B cell (primary cell): ENCODE results near the gene EYS. TPM values are rescaled to one million over a fixed set of nuclear protein-coding genes. Genes with fewer than 3 reads are reported as not detected.

Experiments used
- ATAC-seq: fragments of 200-7000 bp; cut with Tn5 transposase; one replicate; pipeline ENCODE4 v1.10.0; 2021; ENCODE audit warnings: low read depth, mild to moderate bottlenecking, moderate number of reproducible peaks, moderate library complexity
- CTCF ChIA-PET: fragments of 350-600 bp; sonication (Branson Sonifier 250); formaldehyde crosslinking; loops from one replicate; lab custom pipeline; 2021; ENCODE audit warnings: antibody characterized with exemption, inconsistent platforms; lab: Charles Lee
- POLR2A ChIA-PET: fragments of 350-600 bp; sonication (Branson Sonifier 250); formaldehyde crosslinking; loops from one replicate; lab custom pipeline; 2021; ENCODE audit warnings: antibody characterized with exemption; lab: Charles Lee
- DNase-seq: peaks from one replicate; pipeline ENCODE4 v3.0.0; 2013
- H2AFZ ChIP-seq: 2 replicates; pipeline ENCODE4 v1.6.1; 2012; ENCODE audit warnings: mild to moderate bottlenecking, low read depth, low read length; ENCODE audit not compliant: insufficient read depth, poor library complexity, severe bottlenecking
- H3K27ac ChIP-seq, 2 donors: 1 replicate in 1 of 2; 2 replicates in 1 of 2; pipeline ENCODE4 v1.5.1; 2012 to 2013; ENCODE audit warnings: low read length in 2 of 2, mild to moderate bottlenecking in 2 of 2, moderate library complexity in 1 of 2
- H3K27me3 ChIP-seq, 4 experiments: fragments of 200-600 bp in 1 of 4; sonication (generic) in 1 of 4; replicated peaks in 1 of 4; 1 replicate in 2 of 4; 2 replicates in 2 of 4; pipeline versions ENCODE4 v1.6.1 to v1.7.0; 2013 to 2016; ENCODE audit warnings: low read length in 3 of 4, mild to moderate bottlenecking in 2 of 4, mixed read lengths in 1 of 4, moderate library complexity in 1 of 4; ENCODE audit not compliant: insufficient read depth in 4 of 4, control insufficient read depth in 3 of 4; ENCODE audit errors: control extremely low read depth in 1 of 4
- H3K36me3 ChIP-seq, 2 experiments: replicated peaks in 1 of 2; 1 replicate in 1 of 2; 2 replicates in 1 of 2; pipeline versions ENCODE4 v1.6.1 to v1.7.1; 2013; ENCODE audit warnings: low read length in 1 of 2; ENCODE audit not compliant: insufficient read depth in 2 of 2, control insufficient read depth in 1 of 2; ENCODE audit errors: control extremely low read depth in 1 of 2, extremely low read depth in 1 of 2
- H3K4me1 ChIP-seq, 2 donors: fragments of 200-600 bp in 1 of 2; sonication (generic) in 1 of 2; 1 replicate in 1 of 2; 2 replicates in 1 of 2; pipeline versions ENCODE4 v1.5.1 to v1.6.1; 2013 to 2017; ENCODE audit warnings: low read length in 2 of 2; ENCODE audit not compliant: control insufficient read depth in 2 of 2, insufficient read depth in 2 of 2
- H3K4me2 ChIP-seq: replicated peaks from 2 replicates; pipeline ENCODE3; 2012; ENCODE audit warnings: mild to moderate bottlenecking, low read depth, low read length; ENCODE audit not compliant: poor library complexity, severe bottlenecking
- H3K4me3 ChIP-seq, 5 experiments: fragments of 200-600 bp in 1 of 5; sonication (generic) in 1 of 5; 1 replicate in 3 of 5; 2 replicates in 2 of 5; pipeline versions ENCODE4 v1.5.1 to v1.7.0; 2011 to 2016; ENCODE audit warnings: low read length in 4 of 5, mild to moderate bottlenecking in 4 of 5, low read depth in 2 of 5, control low read depth in 1 of 5, moderate library complexity in 1 of 5; ENCODE audit not compliant: insufficient read depth in 1 of 5; ENCODE audit errors: control extremely low read depth in 1 of 5, extremely low read depth in 1 of 5
- H3K79me2 ChIP-seq: fragments of 200-600 bp; sonication (generic); one replicate; pipeline ENCODE4 v1.6.0; 2016; ENCODE audit warnings: low read length; ENCODE audit not compliant: control insufficient read depth, insufficient read depth
- H3K9ac ChIP-seq: fragments of 200-600 bp; sonication (generic); 2 replicates; pipeline ENCODE4 v1.6.1; 2017; ENCODE audit warnings: mild to moderate bottlenecking, low read length, moderate library complexity
- H3K9me3 ChIP-seq, 3 donors: one replicate each; pipeline versions ENCODE4 v1.6.1 to v1.7.1; 2013; ENCODE audit warnings: low read length in 2 of 3; ENCODE audit not compliant: control insufficient read depth in 2 of 3, insufficient read depth in 1 of 3; ENCODE audit errors: control extremely low read depth in 1 of 3
- H4K20me1 ChIP-seq: 2 replicates; pipeline ENCODE4 v1.6.0; 2012; ENCODE audit warnings: mild to moderate bottlenecking, low read length; ENCODE audit not compliant: insufficient read depth, control insufficient read depth, poor library complexity, severe bottlenecking
- H3K27ac Mint-ChIP-seq: one replicate; pipeline ENCODE4 v1.8.0; 2021; ENCODE audit warnings: mixed read lengths
- H3K27me3 Mint-ChIP-seq: one replicate; pipeline ENCODE4 v1.8.0; 2021; ENCODE audit warnings: mixed read lengths
- H3K4me1 Mint-ChIP-seq: one replicate; pipeline ENCODE4 v1.8.0; 2021; ENCODE audit warnings: mixed read lengths
- H3K4me3 Mint-ChIP-seq: one replicate; pipeline ENCODE4 v1.8.0; 2021; ENCODE audit warnings: mixed read lengths
- H3K9me3 Mint-ChIP-seq: one replicate; pipeline ENCODE4 v1.8.0; 2022; ENCODE audit warnings: mixed read lengths; ENCODE audit not compliant: insufficient read depth
- EZH2 ChIP-seq: IDR thresholded peaks from 2 replicates; pipeline ENCODE4 v1.6.1; 2012; ENCODE audit warnings: borderline replicate concordance, low read depth, mild to moderate bottlenecking, moderate library complexity, low read length; ENCODE audit not compliant: insufficient read depth, poor library complexity, severe bottlenecking
- WGBS: methylation state at CpG from one replicate; pipeline ENCODE4 v1.1.5; 2013; ENCODE audit warnings: missing lambda C conversion rate; ENCODE audit not compliant: insufficient coverage; 5-methylcytosine and 5-hydroxymethylcytosine counted together
- intact Hi-C: fragments of 100-400 bp; cut with micrococcal nuclease; formaldehyde crosslinking; loops from one replicate; pipeline ENCODE4 v1.10.0; 2022
- polyA plus RNA-seq: library from polyadenylated mRNA; depleted of rRNA; stranded (reverse); fragments of >200 nt; gene quantifications from 2 replicates; pipeline ENCODE4 v1.2.3, GENCODE V29; 2012
- total RNA-seq, 2 donors: library from RNA; stranded (reverse); fragments of 120-200 nt in 1 of 2; gene quantifications; 1 replicate in 1 of 2; 2 replicates in 1 of 2; pipeline versions ENCODE4 v1.2.3 to v1.2.4, GENCODE V29; 2013 to 2022
- TF ChIP-seq, protein P1 (sequence below): fragments of 200-600 bp; IDR thresholded peaks from one replicate; pipeline ENCODE4 v1.8.0; 2022; ENCODE audit warnings: antibody characterized with exemption, mild to moderate bottlenecking

EYS gene
- total and polyA plus RNA-seq, 2 donors (not counting 1 experiment from before 2014, with no cell fraction given), result not detected

DNA sequence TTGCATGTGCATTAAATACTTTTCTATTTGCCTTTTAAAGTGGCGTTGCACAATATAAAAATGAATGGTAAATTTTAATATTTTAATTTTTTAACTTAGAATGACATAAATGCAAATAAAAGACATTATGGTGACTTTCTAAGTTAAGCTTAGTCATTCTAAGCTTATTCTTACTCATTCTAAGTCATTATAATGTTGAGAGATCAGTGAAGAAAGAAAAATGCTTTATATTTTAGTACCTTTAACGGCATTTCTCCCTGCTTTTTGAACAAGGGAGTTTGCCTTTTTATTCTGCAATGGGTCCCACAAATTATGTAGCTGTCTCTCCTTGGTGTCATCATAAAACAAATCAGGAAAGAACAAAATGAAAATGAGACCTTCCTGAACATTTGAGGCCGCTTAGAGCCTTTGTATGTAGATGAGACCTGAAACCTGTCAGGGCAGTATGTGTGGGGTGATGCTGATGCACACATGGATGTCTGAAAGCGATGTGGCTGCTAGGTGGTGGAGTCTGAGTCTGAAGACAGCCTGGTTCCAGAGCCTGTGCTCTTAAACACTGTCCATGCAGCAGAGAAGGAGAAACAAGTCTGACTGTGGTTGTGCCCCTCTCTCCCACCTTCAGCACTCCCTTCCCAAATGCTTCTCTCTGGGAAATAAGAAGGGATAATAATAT lies 1913.4 kb downstream of the EYS start:
- H3K9me3 Mint-ChIP-seq, result no peaks in the 10 kb centered on the region
- H3K79me2 ChIP-seq, result no peaks in the 10 kb centered on the region
- no peak overlapping the region for H3K9ac ChIP-seq
- no peak overlapping the region for H3K4me2 ChIP-seq
- no peaks in the 10 kb centered on the region for H3K4me1 ChIP-seq
- intact Hi-C loops, result no loop called here
- H3K27me3 ChIP-seq, result peaks cover 0 to 4% (median 0%) of the 10 kb centered on the region in 4 experiments
- peaks cover 10% of the 10 kb centered on the region for H3K27me3 Mint-ChIP-seq
- no peak overlapping the region for H2AFZ ChIP-seq
- H3K27ac Mint-ChIP-seq, result no peak overlapping the region
- H3K27ac ChIP-seq, result no peak overlapping the region
- WGBS, result 40% methylated on average over 1 of the region's 4 CpGs
- H3K4me1 Mint-ChIP-seq, result no peaks in the 10 kb centered on the region
- no peak overlapping the region for H3K4me3 Mint-ChIP-seq
- no peaks in the 10 kb centered on the region for H3K36me3 ChIP-seq
- H4K20me1 ChIP-seq, result no peaks in the 10 kb centered on the region
- POLR2A ChIA-PET, result no interaction called here
- CTCF ChIA-PET, result no interaction called here
- no peak overlapping the region for H3K4me3 ChIP-seq
- no peaks in the 10 kb centered on the region for H3K9me3 ChIP-seq
- TF ChIP-seq EZH2, result no peak
- TF ChIP-seq, protein P1, sequence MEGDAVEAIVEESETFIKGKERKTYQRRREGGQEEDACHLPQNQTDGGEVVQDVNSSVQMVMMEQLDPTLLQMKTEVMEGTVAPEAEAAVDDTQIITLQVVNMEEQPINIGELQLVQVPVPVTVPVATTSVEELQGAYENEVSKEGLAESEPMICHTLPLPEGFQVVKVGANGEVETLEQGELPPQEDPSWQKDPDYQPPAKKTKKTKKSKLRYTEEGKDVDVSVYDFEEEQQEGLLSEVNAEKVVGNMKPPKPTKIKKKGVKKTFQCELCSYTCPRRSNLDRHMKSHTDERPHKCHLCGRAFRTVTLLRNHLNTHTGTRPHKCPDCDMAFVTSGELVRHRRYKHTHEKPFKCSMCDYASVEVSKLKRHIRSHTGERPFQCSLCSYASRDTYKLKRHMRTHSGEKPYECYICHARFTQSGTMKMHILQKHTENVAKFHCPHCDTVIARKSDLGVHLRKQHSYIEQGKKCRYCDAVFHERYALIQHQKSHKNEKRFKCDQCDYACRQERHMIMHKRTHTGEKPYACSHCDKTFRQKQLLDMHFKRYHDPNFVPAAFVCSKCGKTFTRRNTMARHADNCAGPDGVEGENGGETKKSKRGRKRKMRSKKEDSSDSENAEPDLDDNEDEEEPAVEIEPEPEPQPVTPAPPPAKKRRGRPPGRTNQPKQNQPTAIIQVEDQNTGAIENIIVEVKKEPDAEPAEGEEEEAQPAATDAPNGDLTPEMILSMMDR, result no peak
- DNase-seq, result no peak
- ATAC-seq, result no peak

DNA sequence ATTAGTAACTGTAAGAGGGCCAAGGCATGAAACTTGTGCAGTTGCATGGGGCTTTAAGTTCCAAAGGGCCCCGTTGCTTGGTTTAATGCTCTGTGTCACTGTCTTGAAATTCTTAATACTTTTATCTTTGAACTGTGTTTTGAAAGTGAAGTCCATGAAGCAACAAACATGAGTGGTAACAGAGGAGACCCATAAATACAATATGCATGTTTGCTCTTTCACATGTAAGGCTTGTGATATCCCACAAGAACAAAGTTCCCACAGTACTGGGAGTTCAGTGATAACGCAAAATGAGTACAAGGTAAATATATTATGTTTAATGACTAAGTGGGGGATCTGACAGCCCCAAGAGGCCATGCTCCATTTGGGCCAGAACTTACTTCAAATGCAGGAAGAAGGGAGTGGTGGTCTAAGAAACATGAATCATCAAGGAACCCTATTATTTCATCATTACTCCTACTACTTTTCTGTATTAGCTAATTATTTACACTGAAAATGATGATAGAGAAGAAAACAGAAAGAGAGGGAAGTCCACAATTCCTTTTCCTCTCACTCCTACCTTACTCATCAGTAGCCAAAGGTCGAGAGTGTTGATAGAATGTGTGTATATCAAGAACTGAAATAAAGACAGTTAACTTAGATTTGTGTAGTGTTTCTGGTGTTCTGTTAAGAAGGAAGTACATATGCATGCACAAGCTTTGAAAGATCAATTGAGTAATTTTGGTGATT lies 1914.1 kb downstream of the EYS start:
- H3K9ac ChIP-seq, result no peak overlapping the region
- POLR2A ChIA-PET, result no interaction called here
- no peaks in the 10 kb centered on the region for H3K36me3 ChIP-seq
- Mint-ChIP-seq H3K4me1 (no peaks in the 10 kb centered on the region), H3K27me3 (peaks cover 10% of the 10 kb centered on the region), H3K4me3 (no peak overlapping the region), H3K27ac (no peak overlapping the region), H3K9me3 (no peaks in the 10 kb centered on the region)
- no peaks in the 10 kb centered on the region for H3K9me3 ChIP-seq
- intact Hi-C loops, result no loop called here
- no peaks in the 10 kb centered on the region for H3K4me1 ChIP-seq
- H3K4me3 ChIP-seq, result no peak overlapping the region
- peaks cover 0 to 4% (median 0%) of the 10 kb centered on the region in 4 experiments for H3K27me3 ChIP-seq
- H3K27ac ChIP-seq, result no peak overlapping the region
- CTCF ChIA-PET, result no interaction called here
- DNase-seq (no peak), ATAC-seq (no peak)
- no peak overlapping the region for H3K4me2 ChIP-seq
- no peak overlapping the region for H2AFZ ChIP-seq
- no peaks in the 10 kb centered on the region for H4K20me1 ChIP-seq
- TF ChIP-seq, protein P1, result no peak
- TF ChIP-seq EZH2, result no peak
- no peaks in the 10 kb centered on the region for H3K79me2 ChIP-seq
- 100% methylated on average over 1 of the region's 3 CpGs for WGBS
